NOMO-1 (cell line): Measurements from ENCODE around the gene INTS2.
A peak's percentile ranks its signal among the peaks of the same experiment; 100 is the strongest.
"Not testable (repeated sequence)": the region's sequence is repeated elsewhere in the genome, so short reads cannot be mapped to it uniquely, and the experiment has no call there.

Experiments used
- DNase-seq, 2 experiments: peaks; one replicate each; lab custom pipeline; 2025; ENCODE audit not compliant: unreplicated experiment in 2 of 2; lab: John Stamatoyannopoulos, UW

Gene INTS2

GRCh38 chr17:61897548-61898180 lies 30.1 kb downstream of the INTS2 start:
- no peak for DNase-seq

- DNase-seq, result no peak
Observed at GRCh38 chr17:61895391-61895790, 32.4 kb downstream of the INTS2 start.

GRCh38 chr17:61894310-61894709 lies 33.5 kb downstream of the INTS2 start:
- not testable (repeated sequence) for DNase-seq

- DNase-seq, result not testable (repeated sequence)
Observed at GRCh38 chr17:61887733-61888132, 40.0 kb downstream of the INTS2 start.

GRCh38 chr17:61885865-61886264 lies 41.9 kb downstream of the INTS2 start:
- not testable (repeated sequence) for DNase-seq

GRCh38 chr17:61884864-61885263 lies 42.9 kb downstream of the INTS2 start:
- no peak for DNase-seq

- no peak for DNase-seq
Observed at GRCh38 chr17:61880589-61881102, 47.1 kb downstream of the INTS2 start.

GRCh38 chr17:61878984-61879612 lies 48.7 kb downstream of the INTS2 start:
- DNase-seq, result no peak

GRCh38 chr17:61878520-61878919 lies 49.3 kb downstream of the INTS2 start:
- DNase-seq, result no peak

- no peak for DNase-seq
Observed at GRCh38 chr17:61877837-61878236, 49.9 kb downstream of the INTS2 start.

- DNase-seq, result no peak
Observed at GRCh38 chr17:61875804-61876203, 52.0 kb downstream of the INTS2 start.

- no peak for DNase-seq
Observed at GRCh38 chr17:61875285-61875684, 52.5 kb downstream of the INTS2 start.

GRCh38 chr17:61874075-61874474 lies 53.7 kb downstream of the INTS2 start:
- no peak for DNase-seq

- no peak for DNase-seq
Observed at GRCh38 chr17:61872099-61872498, 55.7 kb downstream of the INTS2 start.

- no peak for DNase-seq
Observed at GRCh38 chr17:61869138-61869537, 58.6 kb downstream of the INTS2 start.

GRCh38 chr17:61868074-61868473 lies 59.7 kb downstream of the INTS2 start:
- DNase-seq, result no peak

GRCh38 chr17:61867033-61867432 lies 60.7 kb downstream of the INTS2 start:
- DNase-seq, result no peak

- DNase-seq, result no peak
Observed at GRCh38 chr17:61863801-61864126, 64.0 kb downstream of the INTS2 start.

GRCh38 chr17:61862975-61863800 lies 64.6 kb downstream of the INTS2 start, which contains the start of gene BRIP1:
BRIP1 (minus strand) TSS chr17:61863528; CDS start chr17:61861539, 1,989 bp downstream.
- peak; percentile 90 to 92 for DNase-seq

GRCh38 chr17:61862105-61862574 lies 65.6 kb downstream of the INTS2 start:
- peak in 1 of 2 experiments; percentile 8 for DNase-seq

GRCh38 chr17:61860397-61860796 lies 67.4 kb downstream of the INTS2 start:
- not testable (repeated sequence) for DNase-seq
